Neural cell (in vitro differentiated cells): Measurements from ENCODE around the gene CLSTN2. TPM values are rescaled to one million over a fixed set of nuclear protein-coding genes. Genes with fewer than 3 reads are reported as not detected.

Experiments
- H2AFZ ChIP-seq: fragments of 200-600, 300-800 bp; sonication (generic), shearing (Covaris generic); 2 replicates; pipeline ENCODE4 v1.6.0; 2014; ENCODE audit warnings: low read depth, mild to moderate bottlenecking, antibody characterized with exemption, low read length, moderate library complexity
- H3F3A ChIP-seq: fragments of 200-600 bp; shearing (Covaris generic); 2 replicates; pipeline ENCODE4 v1.6.1; 2016; ENCODE audit warnings: mild to moderate bottlenecking, moderate library complexity, mixed read lengths, antibody characterized with exemption, low read length; ENCODE audit not compliant: insufficient read depth, poor library complexity, severe bottlenecking
- H3K27ac ChIP-seq: fragments of 200-600, 300-800 bp; sonication (generic), shearing (Covaris generic); 2 replicates; pipeline ENCODE4 v1.5.1; 2014; ENCODE audit warnings: mild to moderate bottlenecking, low read length, moderate library complexity
- H3K27me3 ChIP-seq: fragments of 300-800, 200-600 bp; sonication (generic), shearing (Covaris generic); 2 replicates; pipeline ENCODE4 v1.6.0; 2014; ENCODE audit warnings: mild to moderate bottlenecking, low read depth, low read length, moderate library complexity; ENCODE audit not compliant: insufficient read depth
- H3K36me3 ChIP-seq: fragments of 300-800, 200-600 bp; sonication (generic), shearing (Covaris generic); 2 replicates; pipeline ENCODE4 v1.5.1; 2014; ENCODE audit warnings: mild to moderate bottlenecking, antibody characterized with exemption, low read length, moderate library complexity; ENCODE audit not compliant: insufficient read depth
- H3K4me2 ChIP-seq: fragments of 300-800, 200-600 bp; sonication (generic), shearing (Covaris generic); 2 replicates; pipeline ENCODE4 v1.6.0; 2014; ENCODE audit warnings: mild to moderate bottlenecking, low read length
- H3K4me3 ChIP-seq: fragments of 300-800, 200-600 bp; sonication (generic), shearing (Covaris generic); 2 replicates; pipeline ENCODE4 v1.5.1; 2014; ENCODE audit warnings: mild to moderate bottlenecking, low read length, moderate library complexity
- H3K79me2 ChIP-seq: fragments of 200-600 bp; shearing (Covaris generic); replicated peaks from 2 replicates; pipeline ENCODE4 v1.6.0; 2014; ENCODE audit warnings: mild to moderate bottlenecking, low read length, moderate library complexity; ENCODE audit not compliant: insufficient read depth
- H3K9ac ChIP-seq: fragments of 300-800, 200-600 bp; sonication (generic), shearing (Covaris generic); 2 replicates; pipeline ENCODE4 v1.6.1; 2016; ENCODE audit warnings: mild to moderate bottlenecking, low read length, mixed read lengths
- H3K9me2 ChIP-seq: fragments of 200-600 bp; shearing (Covaris generic); 2 replicates; pipeline ENCODE4 v1.6.1; 2016; ENCODE audit warnings: mild to moderate bottlenecking, low read length, mixed read lengths; ENCODE audit not compliant: insufficient read depth
- H3K9me3 ChIP-seq: fragments of 200-600, 300-800 bp; sonication (generic), shearing (Covaris generic); 2 replicates; pipeline ENCODE4 v1.6.1; 2016; ENCODE audit warnings: mild to moderate bottlenecking, mixed run types, low read length, moderate library complexity, mixed read lengths
- H4K20me1 ChIP-seq: fragments of 200-600 bp; shearing (Covaris generic); 2 replicates; pipeline ENCODE4 v1.6.1; 2016; ENCODE audit warnings: mild to moderate bottlenecking, mixed run types; ENCODE audit not compliant: insufficient read depth
- CTCF ChIP-seq: fragments of 450-650 bp; IDR thresholded peaks from 2 replicates; pipeline ENCODE4 v1.5.1; 2014; ENCODE audit warnings: antibody characterized with exemption, mild to moderate bottlenecking, moderate library complexity; ENCODE audit not compliant: poor library complexity, severe bottlenecking
- EP300 ChIP-seq: fragments of 450-650 bp; conservative IDR thresholded peaks from 2 replicates; pipeline ENCODE4 v1.6.1; 2014; ENCODE audit warnings: antibody characterized with exemption, mild to moderate bottlenecking, moderate library complexity; ENCODE audit not compliant: poor library complexity, severe bottlenecking
- EZH2 ChIP-seq: fragments of 200-600, 300-800 bp; shearing (Covaris generic), sonication (generic); IDR thresholded peaks from 2 replicates; pipeline ENCODE4 v1.6.1; 2014; ENCODE audit warnings: antibody characterized with exemption, low read length, borderline replicate concordance, mild to moderate bottlenecking; ENCODE audit not compliant: insufficient read depth, poor library complexity, severe bottlenecking
- MXI1 ChIP-seq: fragments of 450-650 bp; conservative IDR thresholded peaks from 2 replicates; pipeline ENCODE4 v1.6.1; 2014; ENCODE audit warnings: antibody characterized with exemption, mild to moderate bottlenecking; ENCODE audit not compliant: poor library complexity, severe bottlenecking
- POLR2AphosphoS5 ChIP-seq: IDR thresholded peaks from 2 replicates; pipeline ENCODE4 v1.6.1; 2012
- RAD21 ChIP-seq: fragments of 450-650 bp; conservative IDR thresholded peaks from 2 replicates; pipeline ENCODE4 v1.6.1; 2014; ENCODE audit warnings: antibody characterized with exemption, mild to moderate bottlenecking, moderate library complexity
- REST ChIP-seq: IDR thresholded peaks from 2 replicates; pipeline ENCODE4 v1.6.1; 2012; ENCODE audit warnings: borderline replicate concordance
- SMC3 ChIP-seq: fragments of 450-650 bp; conservative IDR thresholded peaks from 2 replicates; pipeline ENCODE4 v1.6.1; 2014; ENCODE audit warnings: antibody characterized with exemption, mild to moderate bottlenecking, moderate library complexity; ENCODE audit not compliant: poor library complexity
- TAF1 ChIP-seq: IDR thresholded peaks from 2 replicates; pipeline ENCODE4 v1.6.1; 2012; ENCODE audit warnings: low read depth
- polyA plus RNA-seq: library from polyadenylated mRNA; depleted of rRNA; stranded (reverse); fragments of >200 nt; gene quantifications from 2 replicates; pipeline ENCODE4 v1.2.3, GENCODE V29; 2014

CLSTN2 gene
- polyA plus RNA-seq, 1 donor from 2014 or later, result 10.7 TPM

GRCh38 chr3:140545756-140546155 lies 610.8 kb downstream of the CLSTN2 start:
- Histone ChIP-seq H3K4me3 (no peak overlapping the region), H3K4me2 (no peak overlapping the region), H3K79me2 (no peaks in the 10 kb centered on the region), H3K9me3 (no peaks in the 10 kb centered on the region), H2AFZ (no peak overlapping the region), H3K9ac (no peak overlapping the region), H3K9me2 (no peaks in the 10 kb centered on the region), H3K27ac (no peak overlapping the region), H4K20me1 (no peaks in the 10 kb centered on the region), H3F3A (no peaks in the 10 kb centered on the region), H3K27me3 (no peaks in the 10 kb centered on the region), H3K36me3 (no peaks in the 10 kb centered on the region)
- TF ChIP-seq SMC3, result no peak
- TF ChIP-seq EZH2, result no peak
- no peak for TF ChIP-seq MXI1
- no peak for TF ChIP-seq POLR2AphosphoS5
- no peak for TF ChIP-seq EP300
- TF ChIP-seq RAD21, result no peak
- TF ChIP-seq TAF1, result no peak
- no peak for TF ChIP-seq CTCF
- no peak for TF ChIP-seq REST

GRCh38 chr3:140546649-140547048 lies 611.7 kb downstream of the CLSTN2 start:
- no peaks in the 10 kb centered on the region for H3K79me2 ChIP-seq
- no peaks in the 10 kb centered on the region for H3K9me2 ChIP-seq
- no peaks in the 10 kb centered on the region for H4K20me1 ChIP-seq
- H2AFZ ChIP-seq, result no peak overlapping the region
- H3K9me3 ChIP-seq, result no peaks in the 10 kb centered on the region
- H3F3A ChIP-seq, result no peaks in the 10 kb centered on the region
- H3K4me3 ChIP-seq, result no peak overlapping the region
- TF ChIP-seq EP300 (no peak), CTCF (no peak), EZH2 (no peak), POLR2AphosphoS5 (no peak)
- no peaks in the 10 kb centered on the region for H3K27me3 ChIP-seq
- H3K36me3 ChIP-seq, result no peaks in the 10 kb centered on the region
- H3K4me2 ChIP-seq, result no peak overlapping the region
- no peak overlapping the region for H3K9ac ChIP-seq
- no peak overlapping the region for H3K27ac ChIP-seq
